GM23338 (cell line): ENCODE measurements around the gene OXCT1. TPM values are rescaled to one million over a fixed set of nuclear protein-coding genes. Genes with fewer than 3 reads are reported as not detected.

ENCODE experiments used
- ATAC-seq: fragments of 200-7000 bp; cut with Tn5 transposase; 3 replicates; pipeline ENCODE4 v1.9.1; 2020
- DNase-seq: peaks from one replicate; pipeline ENCODE4 v3.0.0-alpha.2; 2015; ENCODE audit warnings: low spot score
- H2AFZ ChIP-seq: fragments of 200-600 bp; sonication (generic); 2 replicates; pipeline ENCODE4 v1.8.0; 2016; ENCODE audit warnings: antibody characterized with exemption, mild to moderate bottlenecking, moderate library complexity
- H3F3A ChIP-seq: fragments of 200-600 bp; sonication (generic); replicated peaks from 2 replicates; pipeline ENCODE4 v1.8.0; 2017; ENCODE audit warnings: antibody characterized with exemption, mixed run types, low read depth
- H3K27ac ChIP-seq: fragments of 200-600 bp; sonication (generic); 2 replicates; pipeline ENCODE4 v1.6.1; 2016; ENCODE audit warnings: low read depth
- H3K27me3 ChIP-seq: fragments of 200-600 bp; sonication (generic); 2 replicates; pipeline ENCODE4 v1.8.0; 2016; ENCODE audit warnings: mild to moderate bottlenecking, mixed run types, moderate library complexity; ENCODE audit not compliant: insufficient read depth
- H3K36me3 ChIP-seq: fragments of 200-600 bp; sonication (generic); 2 replicates; pipeline ENCODE4 v1.8.0; 2016; ENCODE audit warnings: mild to moderate bottlenecking; ENCODE audit not compliant: insufficient read depth
- H3K4me1 ChIP-seq: fragments of 200-600 bp; sonication (generic); 2 replicates; pipeline ENCODE4 v1.8.0; 2016; ENCODE audit warnings: mild to moderate bottlenecking, moderate library complexity; ENCODE audit not compliant: insufficient read depth
- H3K4me2 ChIP-seq: fragments of 200-600 bp; sonication (generic); 2 replicates; pipeline ENCODE4 v1.7.1; 2017; ENCODE audit warnings: mixed run types
- H3K4me3 ChIP-seq: fragments of 200-600 bp; sonication (generic); 2 replicates; pipeline ENCODE4 v1.6.1; 2016; ENCODE audit warnings: mixed run types
- H3K79me2 ChIP-seq: fragments of 200-600 bp; sonication (generic); replicated peaks from 2 replicates; pipeline ENCODE4 v1.8.0; 2017; ENCODE audit warnings: mild to moderate bottlenecking; ENCODE audit not compliant: insufficient read depth
- H3K9me2 ChIP-seq: fragments of 200-600 bp; sonication (generic); 2 replicates; pipeline ENCODE4 v1.8.0; 2017; ENCODE audit not compliant: insufficient read depth
- H4K20me1 ChIP-seq: fragments of 200-600 bp; sonication (generic); replicated peaks from 2 replicates; pipeline ENCODE4 v1.8.0; 2017; ENCODE audit warnings: mild to moderate bottlenecking; ENCODE audit not compliant: insufficient read depth
- H3K27ac Mint-ChIP-seq: 2 replicates; pipeline ENCODE4 v1.8.0; 2020; ENCODE audit warnings: inconsistent platforms, mild to moderate bottlenecking, moderate library complexity, mixed read lengths
- H3K27me3 Mint-ChIP-seq: 3 replicates; pipeline ENCODE4 v1.8.0; 2022; ENCODE audit warnings: low read depth, mild to moderate bottlenecking, moderate library complexity, mixed read lengths, inconsistent platforms; ENCODE audit not compliant: insufficient read depth, poor library complexity
- H3K36me3 Mint-ChIP-seq: 3 replicates; pipeline ENCODE4 v1.8.0; 2021; ENCODE audit warnings: low read depth, mild to moderate bottlenecking, inconsistent platforms, moderate library complexity, mixed read lengths
- H3K4me1 Mint-ChIP-seq: 3 replicates; pipeline ENCODE4 v1.8.0; 2020; ENCODE audit warnings: mild to moderate bottlenecking, inconsistent platforms, mixed read lengths
- H3K4me3 Mint-ChIP-seq: 3 replicates; pipeline ENCODE4 v1.8.0; 2021; ENCODE audit warnings: moderate library complexity, mild to moderate bottlenecking, inconsistent platforms, mixed read lengths
- H3K9me3 Mint-ChIP-seq: 3 replicates; pipeline ENCODE4 v1.8.0; 2020; ENCODE audit warnings: moderate library complexity, mild to moderate bottlenecking, inconsistent platforms, mixed read lengths
- EZH2 ChIP-seq: fragments of 200-600 bp; sonication (generic); IDR thresholded peaks from one replicate; pipeline ENCODE4 v1.8.0; 2017; ENCODE audit warnings: antibody characterized with exemption, mild to moderate bottlenecking, low read depth; ENCODE audit not compliant: unreplicated experiment
- STAT1 ChIP-seq: IDR thresholded peaks from one replicate; pipeline ENCODE4 v1.6.1; 2016; ENCODE audit warnings: antibody characterized with exemption; ENCODE audit not compliant: unreplicated experiment
- ZNF114 ChIP-seq: fragments of 250-450 bp; sonication (Bioruptor Pico); IDR thresholded peaks from 2 replicates; pipeline ENCODE4 v1.5.0; 2020; ENCODE audit warnings: mild to moderate bottlenecking, moderate library complexity
- polyA plus RNA-seq: library from polyadenylated mRNA; unstranded; fragments of >200 nt; fragmentation: Nextera tagmentation; extraction: Ambion mirVana; gene quantifications from 2 replicates; pipeline ENCODE4 v1.2.1, GENCODE V29; 2016
- total RNA-seq: library from RNA; depleted of rRNA; stranded (reverse); fragments of >200 nt; shearing (Covaris generic); gene quantifications from 2 replicates; pipeline ENCODE4 v1.2.3, GENCODE V29; 2014
- TF ChIP-seq, protein P1 (sequence below): fragments of 250-450 bp; sonication (Bioruptor Pico); IDR thresholded peaks from 2 replicates; pipeline ENCODE4 v1.5.0; 2020; ENCODE audit warnings: mild to moderate bottlenecking, moderate library complexity
- TF ChIP-seq, protein P2 (sequence below), 2 experiments: fragments of 200-600 bp in 1 of 2; sonication (generic) in 1 of 2; conservative IDR thresholded peaks; 2 replicates each; pipeline versions ENCODE4 v1.5.1 to v1.6.1; 2016 to 2017; ENCODE audit warnings: antibody characterized with exemption in 2 of 2, low read depth in 2 of 2, mild to moderate bottlenecking in 2 of 2, moderate library complexity in 1 of 2
- TF ChIP-seq, protein P3 (sequence below): IDR thresholded peaks from 2 replicates; pipeline ENCODE4 v1.6.1; 2016; ENCODE audit warnings: antibody characterized with exemption

OXCT1 gene
- total and polyA plus RNA-seq, 2 experiments from 2014 or later: 11.6 to 37.0 TPM

DNA sequence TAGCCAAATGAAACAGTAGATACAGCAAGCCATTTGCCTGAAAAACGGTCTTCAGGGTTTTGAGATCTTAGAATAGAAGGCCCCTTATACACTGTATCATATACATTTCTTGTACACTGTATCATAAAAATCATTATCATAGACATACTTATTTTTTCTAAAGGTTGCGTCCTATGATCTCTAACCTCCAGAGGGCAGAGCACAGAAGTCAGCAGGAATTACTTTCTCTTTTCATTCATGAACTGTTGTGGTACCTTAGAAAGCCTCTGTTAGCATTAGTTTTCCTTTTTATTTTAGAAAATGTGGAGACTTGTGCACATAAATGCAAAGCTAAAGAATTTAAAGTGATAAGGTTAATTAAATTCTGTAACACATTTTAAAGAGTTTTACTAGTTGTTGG lies 115.4 kb downstream of the OXCT1 start:
- Histone ChIP-seq H4K20me1 (no peaks in the 10 kb centered on the region), H3K27ac (no peak overlapping the region), H3K4me2 (no peak overlapping the region), H3K27me3 (no peaks in the 10 kb centered on the region), H3K4me3 (no peak overlapping the region), H3K79me2 (no peaks in the 10 kb centered on the region), H2AFZ (no peak overlapping the region), H3K36me3 (no peaks in the 10 kb centered on the region), H3K4me1 (0 out of 2 replicates have a peak, but pooled peaks cover 7% of the 10 kb centered on the region), H3K9me2 (no peaks in the 10 kb centered on the region), H3F3A (no peaks in the 10 kb centered on the region)
- peaks cover 9% of the 10 kb centered on the region; the same call in 2 of the 3 replicates for H3K4me1 Mint-ChIP-seq
- ATAC-seq: no peak
- H3K9me3 Mint-ChIP-seq: no peaks in the 10 kb centered on the region
- no peaks in the 10 kb centered on the region; the same call in 2 of the 3 replicates for H3K36me3 Mint-ChIP-seq
- no peak overlapping the region for H3K4me3 Mint-ChIP-seq
- no peaks in the 10 kb centered on the region for H3K27me3 Mint-ChIP-seq
- no peak for DNase-seq
- H3K27ac Mint-ChIP-seq: no peak overlapping the region
- TF ChIP-seq STAT1: no peak
- TF ChIP-seq, protein P1, sequence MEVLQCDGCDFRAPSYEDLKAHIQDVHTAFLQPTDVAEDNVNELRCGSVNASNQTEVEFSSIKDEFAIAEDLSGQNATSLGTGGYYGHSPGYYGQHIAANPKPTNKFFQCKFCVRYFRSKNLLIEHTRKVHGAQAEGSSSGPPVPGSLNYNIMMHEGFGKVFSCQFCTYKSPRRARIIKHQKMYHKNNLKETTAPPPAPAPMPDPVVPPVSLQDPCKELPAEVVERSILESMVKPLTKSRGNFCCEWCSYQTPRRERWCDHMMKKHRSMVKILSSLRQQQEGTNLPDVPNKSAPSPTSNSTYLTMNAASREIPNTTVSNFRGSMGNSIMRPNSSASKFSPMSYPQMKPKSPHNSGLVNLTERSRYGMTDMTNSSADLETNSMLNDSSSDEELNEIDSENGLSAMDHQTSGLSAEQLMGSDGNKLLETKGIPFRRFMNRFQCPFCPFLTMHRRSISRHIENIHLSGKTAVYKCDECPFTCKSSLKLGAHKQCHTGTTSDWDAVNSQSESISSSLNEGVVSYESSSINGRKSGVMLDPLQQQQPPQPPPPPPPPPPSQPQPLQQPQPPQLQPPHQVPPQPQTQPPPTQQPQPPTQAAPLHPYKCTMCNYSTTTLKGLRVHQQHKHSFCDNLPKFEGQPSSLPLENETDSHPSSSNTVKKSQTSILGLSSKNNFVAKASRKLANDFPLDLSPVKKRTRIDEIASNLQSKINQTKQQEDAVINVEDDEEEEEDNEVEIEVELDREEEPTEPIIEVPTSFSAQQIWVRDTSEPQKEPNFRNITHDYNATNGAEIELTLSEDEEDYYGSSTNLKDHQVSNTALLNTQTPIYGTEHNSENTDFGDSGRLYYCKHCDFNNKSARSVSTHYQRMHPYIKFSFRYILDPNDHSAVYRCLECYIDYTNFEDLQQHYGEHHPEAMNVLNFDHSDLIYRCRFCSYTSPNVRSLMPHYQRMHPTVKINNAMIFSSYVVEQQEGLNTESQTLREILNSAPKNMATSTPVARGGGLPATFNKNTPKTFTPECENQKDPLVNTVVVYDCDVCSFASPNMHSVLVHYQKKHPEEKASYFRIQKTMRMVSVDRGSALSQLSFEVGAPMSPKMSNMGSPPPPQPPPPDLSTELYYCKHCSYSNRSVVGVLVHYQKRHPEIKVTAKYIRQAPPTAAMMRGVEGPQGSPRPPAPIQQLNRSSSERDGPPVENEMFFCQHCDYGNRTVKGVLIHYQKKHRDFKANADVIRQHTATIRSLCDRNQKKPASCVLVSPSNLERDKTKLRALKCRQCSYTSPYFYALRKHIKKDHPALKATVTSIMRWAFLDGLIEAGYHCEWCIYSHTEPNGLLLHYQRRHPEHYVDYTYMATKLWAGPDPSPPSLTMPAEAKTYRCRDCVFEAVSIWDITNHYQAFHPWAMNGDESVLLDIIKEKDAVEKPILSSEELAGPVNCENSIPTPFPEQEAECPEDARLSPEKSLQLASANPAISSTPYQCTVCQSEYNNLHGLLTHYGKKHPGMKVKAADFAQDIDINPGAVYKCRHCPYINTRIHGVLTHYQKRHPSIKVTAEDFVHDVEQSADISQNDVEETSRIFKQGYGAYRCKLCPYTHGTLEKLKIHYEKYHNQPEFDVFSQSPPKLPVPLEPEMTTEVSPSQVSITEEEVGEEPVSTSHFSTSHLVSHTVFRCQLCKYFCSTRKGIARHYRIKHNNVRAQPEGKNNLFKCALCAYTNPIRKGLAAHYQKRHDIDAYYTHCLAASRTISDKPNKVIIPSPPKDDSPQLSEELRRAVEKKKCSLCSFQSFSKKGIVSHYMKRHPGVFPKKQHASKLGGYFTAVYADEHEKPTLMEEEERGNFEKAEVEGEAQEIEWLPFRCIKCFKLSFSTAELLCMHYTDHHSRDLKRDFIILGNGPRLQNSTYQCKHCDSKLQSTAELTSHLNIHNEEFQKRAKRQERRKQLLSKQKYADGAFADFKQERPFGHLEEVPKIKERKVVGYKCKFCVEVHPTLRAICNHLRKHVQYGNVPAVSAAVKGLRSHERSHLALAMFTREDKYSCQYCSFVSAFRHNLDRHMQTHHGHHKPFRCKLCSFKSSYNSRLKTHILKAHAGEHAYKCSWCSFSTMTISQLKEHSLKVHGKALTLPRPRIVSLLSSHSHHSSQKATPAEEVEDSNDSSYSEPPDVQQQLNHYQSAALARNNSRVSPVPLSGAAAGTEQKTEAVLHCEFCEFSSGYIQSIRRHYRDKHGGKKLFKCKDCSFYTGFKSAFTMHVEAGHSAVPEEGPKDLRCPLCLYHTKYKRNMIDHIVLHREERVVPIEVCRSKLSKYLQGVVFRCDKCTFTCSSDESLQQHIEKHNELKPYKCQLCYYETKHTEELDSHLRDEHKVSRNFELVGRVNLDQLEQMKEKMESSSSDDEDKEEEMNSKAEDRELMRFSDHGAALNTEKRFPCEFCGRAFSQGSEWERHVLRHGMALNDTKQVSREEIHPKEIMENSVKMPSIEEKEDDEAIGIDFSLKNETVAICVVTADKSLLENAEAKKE (CRISPR knock-in tag): no peak
- TF ChIP-seq, protein P2, sequence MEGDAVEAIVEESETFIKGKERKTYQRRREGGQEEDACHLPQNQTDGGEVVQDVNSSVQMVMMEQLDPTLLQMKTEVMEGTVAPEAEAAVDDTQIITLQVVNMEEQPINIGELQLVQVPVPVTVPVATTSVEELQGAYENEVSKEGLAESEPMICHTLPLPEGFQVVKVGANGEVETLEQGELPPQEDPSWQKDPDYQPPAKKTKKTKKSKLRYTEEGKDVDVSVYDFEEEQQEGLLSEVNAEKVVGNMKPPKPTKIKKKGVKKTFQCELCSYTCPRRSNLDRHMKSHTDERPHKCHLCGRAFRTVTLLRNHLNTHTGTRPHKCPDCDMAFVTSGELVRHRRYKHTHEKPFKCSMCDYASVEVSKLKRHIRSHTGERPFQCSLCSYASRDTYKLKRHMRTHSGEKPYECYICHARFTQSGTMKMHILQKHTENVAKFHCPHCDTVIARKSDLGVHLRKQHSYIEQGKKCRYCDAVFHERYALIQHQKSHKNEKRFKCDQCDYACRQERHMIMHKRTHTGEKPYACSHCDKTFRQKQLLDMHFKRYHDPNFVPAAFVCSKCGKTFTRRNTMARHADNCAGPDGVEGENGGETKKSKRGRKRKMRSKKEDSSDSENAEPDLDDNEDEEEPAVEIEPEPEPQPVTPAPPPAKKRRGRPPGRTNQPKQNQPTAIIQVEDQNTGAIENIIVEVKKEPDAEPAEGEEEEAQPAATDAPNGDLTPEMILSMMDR (conservative IDR thresholded peaks at IDR 0.05; ENCODE audit: low read depth in 2 of 2): peak; percentile 22 to 46; a peak in 2 of 4 replicates
- TF ChIP-seq, protein P3, sequence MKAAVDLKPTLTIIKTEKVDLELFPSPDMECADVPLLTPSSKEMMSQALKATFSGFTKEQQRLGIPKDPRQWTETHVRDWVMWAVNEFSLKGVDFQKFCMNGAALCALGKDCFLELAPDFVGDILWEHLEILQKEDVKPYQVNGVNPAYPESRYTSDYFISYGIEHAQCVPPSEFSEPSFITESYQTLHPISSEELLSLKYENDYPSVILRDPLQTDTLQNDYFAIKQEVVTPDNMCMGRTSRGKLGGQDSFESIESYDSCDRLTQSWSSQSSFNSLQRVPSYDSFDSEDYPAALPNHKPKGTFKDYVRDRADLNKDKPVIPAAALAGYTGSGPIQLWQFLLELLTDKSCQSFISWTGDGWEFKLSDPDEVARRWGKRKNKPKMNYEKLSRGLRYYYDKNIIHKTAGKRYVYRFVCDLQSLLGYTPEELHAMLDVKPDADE: no peak
- no peak for TF ChIP-seq EZH2
- no peak for TF ChIP-seq ZNF114 (CRISPR knock-in tag)
